Endodermal cell (in vitro differentiated cells): ENCODE results near the gene USP6NL. TPM values are rescaled to one million over a fixed set of nuclear protein-coding genes. Genes with fewer than 3 reads are reported as not detected.
A peak's percentile ranks its signal among the peaks of the same experiment; 100 is the strongest.

Experiments
- DNase-seq: peaks from one replicate; pipeline ENCODE4 v3.0.0-alpha.2; 2017
- H3K27ac ChIP-seq: 2 replicates; pipeline ENCODE4 v1.5.1; 2013; ENCODE audit warnings: mild to moderate bottlenecking, low read depth, low read length, moderate library complexity
- H3K27me3 ChIP-seq: 2 replicates; pipeline ENCODE4 v1.6.1; 2013; ENCODE audit warnings: mild to moderate bottlenecking, low read length, moderate library complexity; ENCODE audit not compliant: insufficient read depth, control insufficient read depth, poor library complexity, severe bottlenecking
- H3K36me3 ChIP-seq: 2 replicates; pipeline ENCODE4 v1.7.0; 2013; ENCODE audit warnings: mild to moderate bottlenecking, low read length, moderate library complexity; ENCODE audit not compliant: control insufficient read depth, insufficient read depth
- H3K4me1 ChIP-seq: one replicate; pipeline ENCODE4 v1.7.0; 2013; ENCODE audit warnings: low read length; ENCODE audit not compliant: control insufficient read depth, insufficient read depth
- H3K4me3 ChIP-seq: 2 replicates; pipeline ENCODE4 v1.5.1; 2013; ENCODE audit warnings: mild to moderate bottlenecking, low read length, moderate library complexity
- H3K9ac ChIP-seq: 2 replicates; pipeline ENCODE4 v1.6.1; 2013; ENCODE audit warnings: mild to moderate bottlenecking, low read length, moderate library complexity; ENCODE audit not compliant: poor library complexity, severe bottlenecking; ENCODE audit errors: extremely low read depth
- H3K9me3 ChIP-seq: 2 replicates; pipeline ENCODE4 v1.6.1; 2013; ENCODE audit warnings: mild to moderate bottlenecking, low read length, moderate library complexity; ENCODE audit not compliant: control insufficient read depth
- H3K27ac Mint-ChIP-seq: 2 replicates; pipeline ENCODE4 v1.8.0; 2020; ENCODE audit warnings: mixed read lengths
- H3K27me3 Mint-ChIP-seq: 2 replicates; pipeline ENCODE4 v1.8.0; 2021; ENCODE audit warnings: mild to moderate bottlenecking, mixed read lengths; ENCODE audit not compliant: insufficient read depth
- H3K36me3 Mint-ChIP-seq: 2 replicates; pipeline ENCODE4 v1.8.0; 2020; ENCODE audit warnings: low read depth, mixed read lengths
- H3K4me1 Mint-ChIP-seq: 2 replicates; pipeline ENCODE4 v1.8.0; 2020; ENCODE audit warnings: mixed read lengths
- H3K4me3 Mint-ChIP-seq: 2 replicates; pipeline ENCODE4 v1.8.0; 2020; ENCODE audit warnings: mild to moderate bottlenecking, moderate library complexity, mixed read lengths
- H3K9me3 Mint-ChIP-seq: 2 replicates; pipeline ENCODE4 v1.8.0; 2020; ENCODE audit warnings: mild to moderate bottlenecking, mixed read lengths
- WGBS, 2 experiments: methylation state at CpG; one replicate each; pipeline versions ENCODE4 v1.1.5 to v1.1.7; 2013; ENCODE audit warnings: missing lambda C conversion rate in 2 of 2, mixed read lengths in 1 of 2; ENCODE audit not compliant: insufficient coverage in 1 of 2, insufficient read length in 1 of 2; 5-methylcytosine and 5-hydroxymethylcytosine counted together
- total RNA-seq, 2 donors: library from RNA; stranded (reverse); fragmentation: NEBNext Ultra II Directional in 1 of 2; extraction: Animal tissue kit (Norgen Biotek cat#: 25700) in 1 of 2; gene quantifications; 2 replicates in 1 of 2; 3 replicates in 1 of 2; pipeline ENCODE4 v1.2.1, GENCODE V29; 2021
- TF ChIP-seq, protein P1 (sequence below): fragments of 200-600 bp; sonication (generic); conservative IDR thresholded peaks from 2 replicates; pipeline ENCODE4 v1.5.0; 2021; ENCODE audit warnings: antibody characterized with exemption, mild to moderate bottlenecking

Gene USP6NL
- total RNA-seq, 2 donors from 2014 or later: 20.6 to 22.9 TPM

GRCh38 chr10:11609492-11610093, 1.9 kb downstream of the USP6NL start:
- Mint-ChIP-seq H3K36me3 (peaks cover 2% of the 10 kb centered on the region), H3K4me1 (peaks cover 30% of the 10 kb centered on the region), H3K27me3 (peaks cover 17% of the 10 kb centered on the region), H3K4me3 (peak overlapping the region; percentile 91), H3K9me3 (no peaks in the 10 kb centered on the region), H3K27ac (no peak overlapping the region)
- Histone ChIP-seq H3K9me3 (peaks cover 16% of the 10 kb centered on the region), H3K4me1 (peaks cover 3% of the 10 kb centered on the region), H3K27ac (no peak overlapping the region), H3K4me3 (peak overlapping the region; percentile 87), H3K36me3 (no peaks in the 10 kb centered on the region), H3K9ac (no peak overlapping the region), H3K27me3 (peaks cover 9% of the 10 kb centered on the region)
- DNase-seq: no peak
- TF ChIP-seq, protein P1, sequence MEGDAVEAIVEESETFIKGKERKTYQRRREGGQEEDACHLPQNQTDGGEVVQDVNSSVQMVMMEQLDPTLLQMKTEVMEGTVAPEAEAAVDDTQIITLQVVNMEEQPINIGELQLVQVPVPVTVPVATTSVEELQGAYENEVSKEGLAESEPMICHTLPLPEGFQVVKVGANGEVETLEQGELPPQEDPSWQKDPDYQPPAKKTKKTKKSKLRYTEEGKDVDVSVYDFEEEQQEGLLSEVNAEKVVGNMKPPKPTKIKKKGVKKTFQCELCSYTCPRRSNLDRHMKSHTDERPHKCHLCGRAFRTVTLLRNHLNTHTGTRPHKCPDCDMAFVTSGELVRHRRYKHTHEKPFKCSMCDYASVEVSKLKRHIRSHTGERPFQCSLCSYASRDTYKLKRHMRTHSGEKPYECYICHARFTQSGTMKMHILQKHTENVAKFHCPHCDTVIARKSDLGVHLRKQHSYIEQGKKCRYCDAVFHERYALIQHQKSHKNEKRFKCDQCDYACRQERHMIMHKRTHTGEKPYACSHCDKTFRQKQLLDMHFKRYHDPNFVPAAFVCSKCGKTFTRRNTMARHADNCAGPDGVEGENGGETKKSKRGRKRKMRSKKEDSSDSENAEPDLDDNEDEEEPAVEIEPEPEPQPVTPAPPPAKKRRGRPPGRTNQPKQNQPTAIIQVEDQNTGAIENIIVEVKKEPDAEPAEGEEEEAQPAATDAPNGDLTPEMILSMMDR: no peak
- WGBS, 2 experiments: 73 to 100% methylated on average over 2 to 3 of the region's 3 CpGs

DNA sequence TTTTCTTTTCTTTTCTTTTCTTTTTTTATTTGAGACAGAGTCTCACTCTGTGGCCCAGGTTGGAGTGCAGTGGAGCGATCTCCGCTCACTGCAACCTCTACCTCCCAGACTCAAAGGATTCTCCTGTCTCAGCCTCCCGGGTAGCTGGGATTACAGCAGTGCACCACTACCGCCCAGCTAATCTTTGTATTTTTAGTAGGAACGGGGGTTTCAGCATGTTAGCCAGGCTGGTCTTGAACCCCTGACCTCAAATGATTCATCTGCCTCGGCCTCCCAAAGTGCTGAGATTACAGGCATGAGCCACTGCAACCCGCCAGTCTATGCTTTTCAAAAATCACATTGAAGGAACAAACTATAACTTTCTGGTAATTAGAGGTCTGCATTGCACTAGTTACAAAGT, 2.4 kb downstream of the USP6NL start:
- no peaks in the 10 kb centered on the region for H3K9me3 Mint-ChIP-seq
- Histone ChIP-seq H3K27ac (no peak overlapping the region), H3K9ac (no peak overlapping the region), H3K27me3 (peaks cover 9% of the 10 kb centered on the region), H3K4me3 (no peak overlapping the region), H3K36me3 (no peaks in the 10 kb centered on the region), H3K9me3 (peaks cover 16% of the 10 kb centered on the region), H3K4me1 (peaks cover 5% of the 10 kb centered on the region)
- 91 to 95% methylated on average over 7 of the region's 7 CpGs for WGBS, 2 experiments
- H3K4me3 Mint-ChIP-seq: no peak overlapping the region
- TF ChIP-seq, protein P1: no peak
- H3K36me3 Mint-ChIP-seq: peaks cover 2% of the 10 kb centered on the region
- H3K27ac Mint-ChIP-seq: no peak overlapping the region
- H3K4me1 Mint-ChIP-seq: peaks cover 35% of the 10 kb centered on the region
- peaks cover 17% of the 10 kb centered on the region for H3K27me3 Mint-ChIP-seq
- DNase-seq: no peak

DNA sequence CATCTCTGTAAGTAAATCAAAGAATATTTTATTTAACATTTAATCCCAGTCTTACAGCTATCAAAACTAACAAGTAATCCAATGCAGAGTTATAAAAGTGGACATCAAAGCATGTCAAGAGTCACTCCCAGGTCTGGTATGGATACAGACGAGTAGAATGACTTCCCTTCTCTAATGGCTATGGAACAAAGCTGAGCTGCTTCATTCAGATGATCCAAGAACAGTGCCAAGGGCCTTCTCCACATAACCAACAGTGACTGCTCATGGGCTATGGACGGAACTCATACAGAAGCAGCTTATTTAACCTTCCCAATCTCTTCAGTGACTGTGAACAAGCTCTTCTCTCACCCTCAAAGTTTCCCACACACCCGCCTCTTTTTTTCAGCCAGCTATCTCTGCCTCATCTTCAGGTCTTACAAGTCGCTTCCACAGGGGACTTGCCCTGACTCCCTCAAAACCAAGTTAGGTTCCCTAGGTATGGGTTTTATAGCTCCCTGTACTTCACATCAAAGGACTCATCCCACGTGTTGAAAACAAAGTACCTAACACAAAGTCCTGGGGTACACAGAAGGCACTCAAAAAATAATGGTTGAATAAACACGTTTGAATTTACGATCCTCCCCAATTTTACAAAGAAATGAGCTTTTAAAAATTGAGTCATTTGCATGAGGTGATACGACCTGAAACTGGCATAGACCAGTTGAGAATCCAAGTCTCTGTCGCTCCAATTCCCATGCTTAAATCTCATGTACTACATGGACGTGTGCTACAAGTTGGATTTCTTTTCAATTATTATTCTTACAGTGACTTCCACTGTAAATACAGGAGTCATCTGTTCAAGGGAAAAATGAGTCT, 3.1 kb downstream of the USP6NL start:
- 89 to 93% methylated on average over 9 to 10 of the region's 10 CpGs for WGBS, 2 experiments
- Mint-ChIP-seq H3K9me3 (no peaks in the 10 kb centered on the region), H3K4me1 (peaks cover 38% of the 10 kb centered on the region), H3K4me3 (no peak overlapping the region), H3K27me3 (peaks cover 12% of the 10 kb centered on the region), H3K27ac (no peak overlapping the region), H3K36me3 (peaks cover 2% of the 10 kb centered on the region)
- Histone ChIP-seq H3K27me3 (peaks cover 9% of the 10 kb centered on the region), H3K9me3 (peaks cover 16% of the 10 kb centered on the region), H3K4me3 (no peak overlapping the region), H3K27ac (no peak overlapping the region), H3K4me1 (peaks cover 7% of the 10 kb centered on the region), H3K9ac (no peak overlapping the region), H3K36me3 (no peaks in the 10 kb centered on the region)
- TF ChIP-seq, protein P1: no peak
- no peak for DNase-seq
